Embryonic facial prominence (tissue), 1 donor: ENCODE data around the gene DMKN.
"Not testable (repeated sequence)": the region's sequence is repeated elsewhere in the genome, so short reads cannot be mapped to it uniquely, and the experiment has no call there.

Source experiments
- DNase-seq: peaks from one replicate; pipeline ENCODE4 v3.0.0-alpha.2; 2016; ENCODE audit errors: extremely low spot score

The DMKN gene

GRCh38 chr19:35461788-35462187 lies 51.7 kb downstream of the DMKN start:
- not testable (repeated sequence) for DNase-seq

GRCh38 chr19:35461060-35461459 lies 52.4 kb downstream of the DMKN start:
- no peak for DNase-seq

GRCh38 chr19:35460608-35461007 lies 52.8 kb downstream of the DMKN start:
- no peak for DNase-seq

GRCh38 chr19:35459414-35460082 lies 53.9 kb downstream of the DMKN start:
- DNase-seq: no peak

DNA sequence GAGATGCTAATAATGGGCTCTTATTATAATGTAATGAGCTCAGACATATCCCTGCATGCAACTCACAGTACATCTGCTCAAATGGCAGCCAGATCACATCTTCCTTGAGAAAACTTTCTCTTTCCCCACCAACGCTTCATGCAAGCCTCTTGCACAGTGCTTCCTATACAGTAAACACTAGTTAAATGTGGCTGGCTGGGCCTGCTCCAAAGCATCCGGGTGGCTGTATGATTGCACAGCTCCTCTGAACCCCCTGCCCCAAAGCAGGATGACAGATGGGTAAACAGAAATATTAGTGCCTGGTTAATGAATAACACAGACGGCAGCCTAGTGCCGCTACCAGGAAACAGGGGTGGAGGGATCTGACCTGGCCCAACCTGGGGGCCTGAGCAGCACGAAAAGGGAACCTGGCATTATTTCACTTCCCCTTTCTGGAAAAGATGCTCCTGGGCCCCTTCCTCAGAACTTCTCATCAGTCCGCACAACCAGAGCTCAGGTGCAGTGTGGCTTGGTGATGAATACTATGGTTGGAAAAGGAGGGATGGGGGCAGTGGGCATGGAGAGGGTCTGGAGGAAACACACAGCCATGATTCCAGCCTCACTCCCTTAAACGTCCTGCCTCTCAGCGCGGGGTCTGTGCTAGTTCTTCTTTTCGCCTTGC lies 54.6 kb downstream of the DMKN start:
- no peak for DNase-seq

DNA sequence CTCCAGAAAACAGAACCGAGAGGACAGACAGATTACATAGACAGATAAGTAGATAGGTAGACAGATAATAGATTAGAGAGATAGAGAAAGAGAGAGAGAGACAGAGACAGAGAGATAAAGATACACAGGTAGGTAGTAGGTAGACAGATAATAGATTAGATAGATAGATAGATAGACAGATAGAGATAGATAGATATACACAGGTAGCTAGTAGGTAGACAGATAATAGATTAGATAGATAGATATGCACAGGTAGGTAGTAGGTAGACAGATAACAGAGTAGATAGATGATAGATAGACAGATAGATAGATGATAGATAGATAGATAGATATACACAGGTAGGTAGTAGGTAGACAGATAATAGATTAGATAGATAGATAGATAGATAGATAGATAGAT lies 55.3 kb downstream of the DMKN start:
- no peak for DNase-seq

GRCh38 chr19:35457173-35457572 lies 56.3 kb downstream of the DMKN start:
- no peak for DNase-seq

DNA sequence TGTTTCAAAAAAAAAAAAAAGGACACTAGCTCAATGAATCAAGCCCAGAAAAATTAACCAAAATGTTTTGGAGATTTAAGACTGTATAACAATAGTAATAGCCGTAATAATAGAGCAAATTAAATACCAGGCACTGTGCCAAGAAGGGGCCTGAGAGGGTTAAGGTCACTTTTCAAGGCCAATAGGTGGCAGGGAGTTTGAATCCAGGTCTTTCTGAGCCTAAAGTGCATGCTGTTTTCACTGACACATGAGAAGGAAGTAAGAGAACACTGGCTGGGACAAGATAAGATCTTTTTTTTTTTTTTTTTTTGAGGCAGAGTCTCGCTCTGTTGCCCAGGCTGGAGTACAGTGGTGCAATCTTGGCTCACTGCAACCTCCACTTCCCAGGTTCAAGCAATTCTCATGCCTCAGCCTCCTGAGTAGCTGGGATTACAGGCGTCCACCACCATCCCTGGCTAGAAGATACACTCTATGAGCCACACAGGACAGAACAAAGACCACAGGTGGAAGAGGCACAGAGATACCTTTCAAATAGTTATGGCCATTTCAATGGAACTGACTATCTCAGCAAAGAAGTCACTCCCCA lies 57.7 kb downstream of the DMKN start:
- DNase-seq: no peak

GRCh38 chr19:35454663-35455062 lies 58.8 kb downstream of the DMKN start:
- no peak for DNase-seq

DNA sequence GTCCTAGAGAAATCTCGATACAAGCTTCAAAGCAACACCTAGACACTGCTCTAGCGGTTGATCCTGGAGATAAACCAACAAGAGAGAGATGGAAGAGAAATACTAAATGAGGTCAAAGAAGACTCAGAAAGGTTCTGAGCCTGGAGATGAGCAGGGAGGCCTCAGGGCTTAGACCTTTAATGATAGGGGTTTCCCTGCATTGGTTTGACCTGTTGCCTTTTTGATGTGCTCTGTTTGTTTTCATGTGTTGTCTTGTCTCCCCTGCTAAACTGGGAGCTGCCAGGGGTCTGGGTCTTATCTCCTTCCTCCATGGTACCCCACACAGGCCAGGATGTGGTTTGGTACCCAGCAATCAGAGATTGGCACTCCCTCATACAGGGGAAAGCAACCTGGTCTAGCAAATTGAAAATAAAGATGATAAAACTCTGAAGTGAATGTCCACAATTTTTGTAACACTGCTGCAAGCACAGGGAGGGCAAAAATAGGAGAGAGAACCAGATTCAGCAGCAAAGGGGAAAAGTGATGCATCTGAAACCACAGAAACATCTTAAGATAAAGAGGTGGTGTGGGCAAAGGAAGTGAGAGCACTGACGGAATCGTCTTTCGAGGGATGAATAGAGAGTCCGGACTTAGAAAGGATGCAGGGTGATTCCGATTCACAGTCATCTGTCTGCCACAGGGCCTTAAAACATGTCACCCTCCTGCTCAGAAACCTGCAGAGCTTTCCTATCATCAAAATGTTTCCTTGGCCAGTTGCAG lies 61.9 kb downstream of the DMKN start:
- no peak for DNase-seq

DNA sequence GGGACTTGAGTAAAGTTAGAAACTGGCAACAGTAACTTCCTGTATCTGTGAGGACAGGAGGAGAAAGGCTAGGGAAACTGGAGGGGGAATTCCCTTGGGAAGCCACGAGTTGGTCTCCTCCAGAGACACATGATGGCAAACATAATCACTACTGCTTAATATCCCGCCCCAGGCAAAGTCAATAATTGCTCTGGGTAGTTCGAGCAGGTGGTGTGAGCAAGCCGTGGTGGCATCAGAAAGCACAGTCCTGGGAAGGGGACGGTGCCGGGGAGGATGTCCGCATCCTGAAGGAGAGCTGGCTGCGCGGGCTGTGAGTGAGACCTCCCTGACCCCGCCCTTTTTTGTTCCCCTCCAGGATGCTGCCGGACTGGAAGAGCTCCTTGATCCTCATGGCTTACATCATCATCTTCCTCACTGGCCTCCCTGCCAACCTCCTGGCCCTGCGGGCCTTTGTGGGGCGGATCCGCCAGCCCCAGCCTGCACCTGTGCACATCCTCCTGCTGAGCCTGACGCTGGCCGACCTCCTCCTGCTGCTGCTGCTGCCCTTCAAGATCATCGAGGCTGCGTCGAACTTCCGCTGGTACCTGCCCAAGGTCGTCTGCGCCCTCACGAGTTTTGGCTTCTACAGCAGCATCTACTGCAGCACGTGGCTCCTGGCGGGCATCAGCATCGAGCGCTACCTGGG lies 63.9 kb downstream of the DMKN start:
- DNase-seq: no peak

DNA sequence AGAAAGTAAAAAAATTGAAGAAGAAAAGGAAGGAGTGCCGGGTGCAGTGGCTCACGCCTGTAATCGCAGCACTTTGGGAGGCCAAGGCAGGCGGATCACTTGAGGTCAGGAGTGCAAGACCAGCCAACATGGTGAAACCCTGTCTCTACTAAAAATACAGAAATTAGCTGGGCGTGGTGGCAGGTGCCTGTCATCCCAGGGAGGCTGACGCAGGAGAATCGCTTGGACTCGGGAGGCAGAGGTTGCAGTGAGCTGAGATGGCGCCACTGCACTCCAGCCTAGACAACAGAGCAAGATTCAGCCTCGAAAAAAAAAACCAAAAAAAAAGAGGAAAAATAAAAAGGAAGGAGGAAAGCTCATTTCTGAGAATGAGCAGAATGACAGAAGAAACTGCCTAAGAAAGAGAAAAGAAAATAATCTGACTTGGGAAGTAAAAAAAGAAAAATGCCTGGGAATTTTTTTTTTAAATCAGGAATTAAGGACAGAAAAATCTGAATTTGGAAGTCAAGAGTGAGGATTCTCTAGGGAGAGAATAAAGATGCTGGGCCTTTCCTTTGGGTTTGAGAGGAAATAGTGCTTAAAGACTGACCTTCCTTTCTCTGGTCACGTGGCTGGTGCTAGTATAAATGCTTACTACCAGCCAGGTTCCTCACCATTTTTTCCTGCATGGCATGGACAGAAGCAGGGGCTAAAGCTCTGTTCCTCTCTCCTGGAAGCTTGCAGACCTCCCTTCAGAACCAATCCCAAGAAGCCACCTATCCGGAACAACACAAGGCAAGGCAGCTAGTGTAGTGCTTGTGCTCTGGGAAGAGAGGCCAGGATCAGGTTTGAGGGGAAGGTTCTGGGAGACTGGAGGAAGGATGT lies 65.6 kb downstream of the DMKN start, which contains the start of gene FFAR2:
FFAR2 (plus strand) TSS at position 652 of the 864 bp plus-strand sequence. CDS start 1,458 bp downstream, outside the sequence.
- no peak for DNase-seq
